HG02943 (cell line): ENCODE data around the gene ICE2.

Source experiments
- ATAC-seq: cut with Tn5 transposase; IDR thresholded peaks from one replicate; pipeline ENCODE4 v1.9.1; 2021; ENCODE audit warnings: mild to moderate bottlenecking, low read depth, moderate library complexity; ENCODE audit not compliant: unreplicated experiment

ICE2 gene

GRCh38 chr15:60457985-60458384 lies 21.0 kb downstream of the ICE2 start:
- no peak for ATAC-seq

- ATAC-seq = no peak
These were observed 24.1 kb downstream of the ICE2 start for GRCh38 chr15:60454824-60455223.

GRCh38 chr15:60448668-60449360 lies 30.1 kb downstream of the ICE2 start:
- ATAC-seq = no peak

GRCh38 chr15:60444289-60444912 lies 34.5 kb downstream of the ICE2 start:
- ATAC-seq = no peak

- no peak for ATAC-seq
These were observed 36.2 kb downstream of the ICE2 start for GRCh38 chr15:60442763-60443162.

GRCh38 chr15:60442031-60442650 lies 36.8 kb downstream of the ICE2 start:
- ATAC-seq = no peak

- ATAC-seq = no peak
These were observed 37.6 kb downstream of the ICE2 start for GRCh38 chr15:60441331-60441730.

- ATAC-seq = no peak
These were observed 40.3 kb downstream of the ICE2 start for GRCh38 chr15:60438646-60439045.

GRCh38 chr15:60428935-60429334 lies 50.0 kb downstream of the ICE2 start:
- no peak for ATAC-seq

- no peak for ATAC-seq
These were observed 52.0 kb downstream of the ICE2 start for GRCh38 chr15:60426870-60427508.

GRCh38 chr15:60425461-60425860 lies 53.5 kb downstream of the ICE2 start:
- no peak for ATAC-seq

GRCh38 chr15:60424006-60424405 lies 54.9 kb downstream of the ICE2 start:
- no peak for ATAC-seq

GRCh38 chr15:60423537-60423936 lies 55.4 kb downstream of the ICE2 start:
- ATAC-seq = no peak

GRCh38 chr15:60421544-60421943 lies 57.4 kb downstream of the ICE2 start:
- no peak for ATAC-seq

GRCh38 chr15:60420203-60420716 lies 58.7 kb downstream of the ICE2 start:
- ATAC-seq = no peak

- ATAC-seq = no peak
These were observed 59.2 kb downstream of the ICE2 start for GRCh38 chr15:60419753-60420152.

- no peak for ATAC-seq
These were observed 60.8 kb downstream of the ICE2 start for GRCh38 chr15:60418096-60418495.

GRCh38 chr15:60417112-60417511 lies 61.8 kb downstream of the ICE2 start:
- no peak for ATAC-seq

GRCh38 chr15:60416484-60416883 lies 62.5 kb downstream of the ICE2 start:
- no peak for ATAC-seq

- no peak for ATAC-seq
These were observed 64.8 kb downstream of the ICE2 start for GRCh38 chr15:60414016-60414682.
